HG02678 (cell line): ENCODE results near the gene ANKRD13D.
"Not testable (repeated sequence)": the region's sequence is repeated elsewhere in the genome, so short reads cannot be mapped to it uniquely, and the experiment has no call there.

Source experiments
- ATAC-seq: cut with Tn5 transposase; IDR thresholded peaks from one replicate; pipeline ENCODE4 v1.9.1; 2021; ENCODE audit warnings: mild to moderate bottlenecking, moderate library complexity; ENCODE audit not compliant: unreplicated experiment

ANKRD13D gene

GRCh38 chr11:67289226-67289650 lies at the start of gene ANKRD13D:
ANKRD13D (plus strand) TSS chr11:67289303; CDS start chr11:67289461, 158 bp downstream.
- ATAC-seq, result peak; percentile 49

- peak; percentile 88 for ATAC-seq
Measured at GRCh38 chr11:67239783-67240575, 49.1 kb upstream of the ANKRD13D start.

- ATAC-seq, result peak; percentile 29
Measured at GRCh38 chr11:67240576-67241389, 48.3 kb upstream of the ANKRD13D start.

GRCh38 chr11:67242548-67242947 lies 46.6 kb upstream of the ANKRD13D start:
- no peak for ATAC-seq

- ATAC-seq, result no peak
Measured at GRCh38 chr11:67243051-67243450, 46.1 kb upstream of the ANKRD13D start.

GRCh38 chr11:67245046-67245445 lies 44.1 kb upstream of the ANKRD13D start:
- ATAC-seq, result no peak

- ATAC-seq, result no peak
Measured at GRCh38 chr11:67247946-67248550, 41.1 kb upstream of the ANKRD13D start.

GRCh38 chr11:67248653-67249052 lies 40.5 kb upstream of the ANKRD13D start:
- ATAC-seq, result no peak

- no peak for ATAC-seq
Measured at GRCh38 chr11:67250059-67251043, 38.8 kb upstream of the ANKRD13D start.

- ATAC-seq, result no peak
Measured at GRCh38 chr11:67251841-67252240, 37.3 kb upstream of the ANKRD13D start.

- no peak for ATAC-seq
Measured at GRCh38 chr11:67252831-67253239, 36.3 kb upstream of the ANKRD13D start.

GRCh38 chr11:67253872-67254624 lies 35.1 kb upstream of the ANKRD13D start:
- no peak for ATAC-seq

- no peak for ATAC-seq
Measured at GRCh38 chr11:67254798-67255197, 34.3 kb upstream of the ANKRD13D start.

- no peak for ATAC-seq
Measured at GRCh38 chr11:67255353-67255752, 33.8 kb upstream of the ANKRD13D start.

- no peak for ATAC-seq
Measured at GRCh38 chr11:67255864-67256263, 33.2 kb upstream of the ANKRD13D start.

GRCh38 chr11:67256477-67257135 lies 32.5 kb upstream of the ANKRD13D start:
- no peak for ATAC-seq

- no peak for ATAC-seq
Measured at GRCh38 chr11:67260406-67260805, 28.7 kb upstream of the ANKRD13D start.

GRCh38 chr11:67260885-67261639 lies 28.0 kb upstream of the ANKRD13D start:
- not testable (repeated sequence) for ATAC-seq

GRCh38 chr11:67261640-67261945 lies 27.5 kb upstream of the ANKRD13D start:
- ATAC-seq, result no peak
